AG09309 (cell line): ENCODE results near the gene TANGO6.

Experiments used
- DNase-seq: peaks from one replicate; pipeline ENCODE4 v3.0.0-alpha.2; 2010; ENCODE audit warnings: low read depth
- H3K4me3 ChIP-seq: 2 replicates; pipeline ENCODE4 v1.5.1; 2011; ENCODE audit warnings: mild to moderate bottlenecking, low read depth, low read length, moderate library complexity; ENCODE audit not compliant: control insufficient read depth
- TF ChIP-seq, protein P1 (sequence below): IDR thresholded peaks from 2 replicates; pipeline ENCODE4 v1.5.1; 2011; ENCODE audit warnings: mild to moderate bottlenecking, low read depth, low read length, inconsistent platforms; ENCODE audit not compliant: insufficient read depth, control insufficient read depth; ENCODE audit errors: missing control alignments

TANGO6 gene

DNA sequence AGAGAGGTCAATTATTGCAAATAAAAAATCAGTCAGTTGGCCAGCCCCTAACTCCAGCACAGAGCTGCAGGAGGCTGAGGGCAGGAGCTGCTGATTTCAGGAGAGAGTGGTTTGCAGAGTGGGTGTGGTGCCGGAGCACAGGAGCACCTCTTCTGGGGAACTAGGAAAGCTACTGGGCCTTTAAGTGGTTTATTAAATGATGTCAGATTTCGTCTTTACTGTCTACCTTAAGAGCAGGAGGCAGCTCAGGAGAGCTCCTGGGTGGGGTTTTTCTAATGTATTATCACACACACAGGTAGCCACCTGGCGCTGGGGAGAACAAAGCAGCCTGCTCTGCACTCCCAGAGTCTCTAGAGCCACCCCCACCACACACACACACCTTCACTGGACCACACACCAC, 250.6 kb downstream of the TANGO6 start:
- DNase-seq: no peak
- TF ChIP-seq, protein P1, sequence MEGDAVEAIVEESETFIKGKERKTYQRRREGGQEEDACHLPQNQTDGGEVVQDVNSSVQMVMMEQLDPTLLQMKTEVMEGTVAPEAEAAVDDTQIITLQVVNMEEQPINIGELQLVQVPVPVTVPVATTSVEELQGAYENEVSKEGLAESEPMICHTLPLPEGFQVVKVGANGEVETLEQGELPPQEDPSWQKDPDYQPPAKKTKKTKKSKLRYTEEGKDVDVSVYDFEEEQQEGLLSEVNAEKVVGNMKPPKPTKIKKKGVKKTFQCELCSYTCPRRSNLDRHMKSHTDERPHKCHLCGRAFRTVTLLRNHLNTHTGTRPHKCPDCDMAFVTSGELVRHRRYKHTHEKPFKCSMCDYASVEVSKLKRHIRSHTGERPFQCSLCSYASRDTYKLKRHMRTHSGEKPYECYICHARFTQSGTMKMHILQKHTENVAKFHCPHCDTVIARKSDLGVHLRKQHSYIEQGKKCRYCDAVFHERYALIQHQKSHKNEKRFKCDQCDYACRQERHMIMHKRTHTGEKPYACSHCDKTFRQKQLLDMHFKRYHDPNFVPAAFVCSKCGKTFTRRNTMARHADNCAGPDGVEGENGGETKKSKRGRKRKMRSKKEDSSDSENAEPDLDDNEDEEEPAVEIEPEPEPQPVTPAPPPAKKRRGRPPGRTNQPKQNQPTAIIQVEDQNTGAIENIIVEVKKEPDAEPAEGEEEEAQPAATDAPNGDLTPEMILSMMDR: no peak
- no peak overlapping the region for H3K4me3 ChIP-seq

DNA sequence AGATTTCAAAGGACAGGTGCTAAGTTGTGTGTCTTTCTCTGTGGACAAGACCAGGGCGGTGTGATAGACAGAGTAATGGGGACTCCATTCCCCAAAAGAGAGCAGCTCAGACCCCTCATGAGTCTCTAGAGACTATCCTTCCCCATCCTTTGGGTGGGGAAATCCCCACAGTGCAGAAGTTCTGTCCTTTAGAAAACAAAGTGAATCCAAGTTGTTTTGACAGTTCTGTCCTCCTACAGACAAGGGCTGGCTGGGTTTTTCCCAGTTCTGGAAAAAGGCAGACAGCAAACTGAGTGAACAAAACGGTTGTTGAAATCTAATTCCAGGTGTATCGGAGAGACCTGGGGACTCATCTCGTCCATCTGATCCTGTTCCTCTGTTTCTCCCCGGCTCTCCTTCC, 251.2 kb downstream of the TANGO6 start:
- no peak overlapping the region for H3K4me3 ChIP-seq
- no peak for DNase-seq
- TF ChIP-seq, protein P1: no peak

DNA sequence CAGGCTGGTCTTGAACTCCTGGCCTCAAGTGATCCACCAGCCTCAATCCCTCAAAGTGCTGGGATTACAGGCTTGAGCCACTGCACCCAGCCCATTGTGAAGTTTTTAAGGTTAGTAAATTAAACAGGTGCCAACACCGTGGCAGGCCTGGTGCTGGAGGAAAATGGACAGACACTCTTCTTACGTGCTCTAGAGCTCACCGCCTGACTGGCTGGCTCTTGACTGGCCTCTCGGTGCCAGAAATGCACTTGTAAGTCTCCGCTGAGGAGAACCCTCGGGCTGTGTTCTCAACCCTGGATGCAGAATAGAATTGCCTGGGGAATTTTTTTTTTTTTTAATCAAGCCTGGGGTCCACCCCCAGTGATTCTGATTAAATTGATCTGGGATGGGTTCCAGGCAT, 251.9 kb downstream of the TANGO6 start:
- no peak for DNase-seq
- H3K4me3 ChIP-seq: no peak overlapping the region
- TF ChIP-seq, protein P1: no peak

DNA sequence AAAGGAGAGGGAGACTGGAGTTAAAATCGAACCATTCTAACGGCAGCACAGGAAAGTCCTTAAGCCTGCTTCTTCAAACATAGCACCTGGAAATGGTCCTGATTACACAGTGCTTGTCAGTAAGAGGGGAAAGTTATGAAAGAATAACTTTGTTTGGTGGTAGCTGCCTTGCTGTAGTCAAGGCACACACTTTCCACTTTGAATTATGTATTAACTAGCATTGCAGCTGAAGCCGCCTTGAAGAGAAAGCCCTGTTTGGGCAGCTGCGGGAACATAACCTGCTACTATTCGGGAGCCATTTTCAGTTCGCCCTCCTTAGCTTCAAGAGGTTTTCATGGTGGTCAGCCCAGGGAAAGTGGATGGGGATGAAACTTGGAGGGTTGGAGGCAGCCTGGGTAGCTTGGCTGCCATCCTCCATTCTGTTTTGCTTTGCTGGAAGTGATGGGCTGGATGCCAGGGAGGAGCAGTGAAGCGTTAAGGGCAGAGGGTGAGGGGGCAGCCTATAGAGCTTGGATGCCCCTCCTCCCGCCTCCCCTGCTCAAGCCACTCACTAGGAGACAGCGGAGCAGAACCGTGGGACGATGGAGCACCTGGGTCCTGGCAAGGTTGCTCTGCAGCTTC, 256.9 kb downstream of the TANGO6 start:
- TF ChIP-seq, protein P1: no peak
- no peak for DNase-seq
- H3K4me3 ChIP-seq: no peak overlapping the region

DNA sequence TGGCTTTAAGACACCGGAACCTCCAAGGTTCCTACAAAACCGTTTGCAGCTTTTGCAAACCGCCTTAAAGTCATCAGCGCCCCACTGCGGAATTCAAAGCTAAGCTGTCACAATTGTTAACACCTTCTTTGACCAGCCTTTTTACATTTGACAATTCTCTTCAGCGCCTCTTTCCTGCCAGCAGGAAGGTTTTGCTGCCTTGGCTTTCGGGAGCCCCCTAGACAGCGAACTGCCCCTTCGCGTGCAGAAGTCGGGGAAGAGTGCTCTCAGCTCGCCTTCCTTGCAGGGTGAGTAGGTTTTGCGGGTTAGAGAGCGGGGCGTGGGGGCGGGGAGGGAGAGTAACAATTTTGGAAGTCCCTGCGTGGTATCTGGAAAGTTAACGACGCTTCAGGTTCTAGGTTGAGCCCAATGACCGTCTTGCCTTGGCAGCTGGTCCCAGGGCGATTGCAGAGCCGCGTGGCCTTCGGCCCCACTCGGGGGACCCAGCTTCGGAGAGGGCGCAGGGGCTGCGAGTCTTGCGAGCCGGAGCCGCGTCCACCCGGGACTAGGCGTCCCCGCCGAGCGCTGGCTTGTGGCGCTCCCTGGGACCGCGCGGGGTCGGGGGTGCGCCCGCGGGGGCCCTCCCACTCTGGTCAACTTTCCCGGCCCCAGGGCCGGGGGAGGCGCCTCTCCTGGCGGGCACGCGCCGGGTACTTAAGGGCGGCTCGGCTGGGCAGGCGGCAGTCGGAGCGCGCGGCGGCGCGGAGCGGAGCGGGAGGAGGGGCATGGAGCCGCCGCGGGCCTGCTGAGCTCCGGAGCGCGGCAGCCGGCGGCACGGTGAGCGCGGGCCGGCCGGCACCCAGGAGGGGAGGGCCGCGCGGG, 262.4 kb downstream of the TANGO6 start, which contains the start of gene HAS3:
HAS3 (plus strand) TSS at position 153 of the 861 bp plus-strand sequence. CDS start 3,743 bp downstream, outside the sequence.
- peak within 1 kb of the TSS; percentile 58 for H3K4me3 ChIP-seq
- TF ChIP-seq, protein P1: peak; percentile 45
- peak; percentile 24 for DNase-seq

DNA sequence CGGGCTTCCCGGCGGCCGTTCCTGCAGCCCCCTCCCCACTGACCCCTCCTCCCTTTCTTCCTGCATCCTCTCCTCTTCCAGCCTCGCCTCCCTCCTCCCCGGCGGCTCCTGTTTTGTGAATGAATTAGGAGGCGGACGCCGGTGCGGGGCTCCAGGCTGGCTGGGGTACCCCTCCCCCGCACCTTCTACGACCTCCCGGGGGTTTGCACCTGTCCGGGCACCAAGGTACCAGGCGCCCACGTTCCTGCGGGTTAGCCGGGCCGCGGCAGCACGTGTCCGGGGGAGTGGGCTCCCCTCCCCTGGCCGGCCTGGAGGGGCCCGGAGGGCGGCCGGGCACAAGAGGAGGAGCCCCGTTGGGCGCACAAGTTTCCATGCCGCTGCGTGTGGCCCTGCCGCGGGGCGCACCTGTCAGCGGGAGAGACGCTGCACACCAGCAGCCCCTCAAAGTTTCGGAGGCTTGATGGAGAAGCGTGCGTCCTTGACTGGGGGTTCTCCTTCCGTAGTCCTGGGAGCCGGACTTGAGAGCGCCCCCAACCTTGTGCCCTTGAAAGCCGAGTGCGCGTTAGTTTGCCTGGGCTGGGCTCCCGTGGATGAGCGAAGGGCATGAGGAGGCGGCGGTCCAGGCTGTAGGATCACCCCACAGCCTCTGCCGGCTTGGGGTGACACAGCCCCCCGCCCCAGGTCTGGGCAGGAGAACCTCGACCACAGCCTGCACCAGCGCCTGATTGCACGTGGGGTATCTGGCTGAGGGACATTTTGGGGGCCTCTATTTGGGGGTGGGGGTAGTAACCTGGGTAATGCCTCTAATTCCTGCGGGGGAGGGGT, 263.4 kb downstream of the TANGO6 start:
- DNase-seq: no peak
- TF ChIP-seq, protein P1: no peak
- H3K4me3 ChIP-seq: peak overlapping the region; percentile 58
